IMR-90 (cell line): Measurements from ENCODE around the gene SRCIN1. TPM values are rescaled to one million over a fixed set of nuclear protein-coding genes. Genes with fewer than 3 reads are reported as not detected.

Experiments used
- ATAC-seq: fragments of 200-7000 bp; cut with Tn5 transposase; 2 replicates; pipeline ENCODE4 v1.9.1; 2020; ENCODE audit warnings: low read depth, mild to moderate bottlenecking, moderate library complexity
- BruUV-seq: library from RNA; stranded (reverse); fragments of 400-500 nt; replicated peaks from 2 replicates; lab custom pipeline; 2021; lab: Mats Ljungman, UMichigan
- CTCF ChIA-PET: fragments of 300-600 bp; formaldehyde crosslinking; extraction: SDS; loops from one replicate; lab custom pipeline; 2021; ENCODE audit warnings: antibody characterized with exemption; lab: Yijun Ruan, JAX
- POLR2A ChIA-PET: fragments of 300-600 bp; sonication (Branson Sonifier 250); formaldehyde crosslinking; loops from one replicate; lab custom pipeline; 2022; ENCODE audit warnings: antibody characterized with exemption; ENCODE audit not compliant: unreplicated experiment; lab: Charles Lee
- DNase-seq: peaks from one replicate; pipeline ENCODE4 v3.0.0; 2013
- H2AFZ ChIP-seq: replicated peaks from 2 replicates; pipeline ENCODE3; 2013; ENCODE audit warnings: low read length, mild to moderate bottlenecking; ENCODE audit not compliant: poor library complexity
- H2AK5ac ChIP-seq: 2 replicates; pipeline ENCODE4 v1.6.1; 2013; ENCODE audit warnings: low read depth, low read length, inconsistent platforms
- H2AK9ac ChIP-seq: replicated peaks from 2 replicates; pipeline ENCODE3; 2013; ENCODE audit warnings: mild to moderate bottlenecking, low read depth, low read length, moderate library complexity; ENCODE audit not compliant: poor library complexity
- H2BK120ac ChIP-seq: 2 replicates; pipeline ENCODE4 v1.6.1; 2013; ENCODE audit warnings: low read depth, low read length, inconsistent platforms
- H2BK15ac ChIP-seq: 3 replicates; pipeline ENCODE4 v1.6.1; 2013; ENCODE audit warnings: low read depth, low read length, inconsistent platforms
- H2BK20ac ChIP-seq: 2 replicates; pipeline ENCODE4 v1.6.1; 2013; ENCODE audit warnings: low read depth, mild to moderate bottlenecking, inconsistent platforms, low read length, moderate library complexity
- H2BK5ac ChIP-seq: 2 replicates; pipeline ENCODE4 v1.6.1; 2013; ENCODE audit warnings: mild to moderate bottlenecking, low read depth, low read length, inconsistent platforms; ENCODE audit not compliant: poor library complexity, severe bottlenecking
- H3K14ac ChIP-seq: replicated peaks from 2 replicates; pipeline ENCODE4 v1.6.1; 2013; ENCODE audit warnings: low read depth, low read length, inconsistent platforms
- H3K18ac ChIP-seq: 2 replicates; pipeline ENCODE4 v1.6.1; 2013; ENCODE audit warnings: low read depth, low read length, control low read depth
- H3K23ac ChIP-seq: 2 replicates; pipeline ENCODE4 v1.6.1; 2013; ENCODE audit warnings: low read depth, low read length, inconsistent platforms
- H3K27ac ChIP-seq: 2 replicates; pipeline ENCODE4 v1.5.1; 2013; ENCODE audit warnings: mild to moderate bottlenecking, control low read depth, low read length; ENCODE audit not compliant: insufficient read depth
- H3K27me3 ChIP-seq: 2 replicates; pipeline ENCODE4 v1.6.1; 2013; ENCODE audit warnings: low read length; ENCODE audit not compliant: control insufficient read depth, insufficient read depth
- H3K36me3 ChIP-seq: 2 replicates; pipeline ENCODE4 v1.6.1; 2013; ENCODE audit warnings: low read length, mixed read lengths; ENCODE audit not compliant: control insufficient read depth, insufficient read depth
- H3K4ac ChIP-seq: 2 replicates; pipeline ENCODE4 v1.6.1; 2013; ENCODE audit warnings: low read depth, low read length, inconsistent platforms
- H3K4me1 ChIP-seq: 2 replicates; pipeline ENCODE4 v1.6.1; 2013; ENCODE audit warnings: low read length, mixed read lengths; ENCODE audit not compliant: control insufficient read depth, insufficient read depth
- H3K4me2 ChIP-seq: 2 replicates; pipeline ENCODE4 v1.6.1; 2013; ENCODE audit warnings: low read depth, mild to moderate bottlenecking, control low read depth, low read length, moderate library complexity
- H3K4me3 ChIP-seq: 2 replicates; pipeline ENCODE4 v1.5.1; 2013; ENCODE audit warnings: low read depth, mild to moderate bottlenecking, control low read depth, low read length, moderate library complexity; ENCODE audit not compliant: insufficient read depth
- H3K56ac ChIP-seq: 2 replicates; pipeline ENCODE4 v1.6.1; 2013; ENCODE audit warnings: low read length, inconsistent platforms; ENCODE audit not compliant: insufficient read depth; ENCODE audit errors: extremely low read depth
- H3K79me1 ChIP-seq, 2 experiments: 2 replicates each; pipeline ENCODE4 v1.6.1; 2013; ENCODE audit warnings: low read length in 2 of 2, inconsistent platforms in 1 of 2, low read depth in 1 of 2
- H3K9ac ChIP-seq: 2 replicates; pipeline ENCODE4 v1.6.1; 2013; ENCODE audit warnings: low read depth, low read length, control low read depth
- H3K9me1 ChIP-seq: 2 replicates; pipeline ENCODE4 v1.6.1; 2013; ENCODE audit warnings: low read length, inconsistent platforms; ENCODE audit not compliant: insufficient read depth
- H3K9me3 ChIP-seq: 2 replicates; pipeline ENCODE4 v1.6.1; 2013; ENCODE audit warnings: low read length; ENCODE audit not compliant: control insufficient read depth, insufficient read depth
- H4K20me1 ChIP-seq: 2 replicates; pipeline ENCODE4 v1.6.1; 2013; ENCODE audit warnings: low read length, inconsistent platforms; ENCODE audit not compliant: insufficient read depth
- H4K5ac ChIP-seq: 2 replicates; pipeline ENCODE4 v1.6.1; 2013; ENCODE audit warnings: mild to moderate bottlenecking, low read depth, low read length, control low read depth
- H4K8ac ChIP-seq, 2 experiments: 2 replicates each; pipeline ENCODE4 v1.6.1; 2013; ENCODE audit warnings: low read depth in 2 of 2, low read length in 2 of 2, control low read depth in 1 of 2, inconsistent platforms in 1 of 2
- H4K91ac ChIP-seq: 2 replicates; pipeline ENCODE4 v1.6.1; 2013; ENCODE audit warnings: low read depth, low read length, inconsistent platforms; ENCODE audit not compliant: insufficient read depth
- BHLHE40 ChIP-seq: fragments of 150-350 bp; IDR thresholded peaks from 2 replicates; pipeline ENCODE4 v1.6.1; 2016; ENCODE audit warnings: mild to moderate bottlenecking, low read depth, low read length
- CEBPB ChIP-seq: IDR thresholded peaks from 2 replicates; pipeline ENCODE4 v1.6.1; 2012; ENCODE audit warnings: low read depth, low read length, improper control_type of control experiment
- CHD1 ChIP-seq: IDR thresholded peaks from 2 replicates; pipeline ENCODE4 v1.6.1; 2012; ENCODE audit warnings: low read depth, low read length, improper control_type of control experiment
- FOS ChIP-seq: fragments of 150-350 bp; IDR thresholded peaks from 2 replicates; pipeline ENCODE4 v1.6.1; 2016; ENCODE audit warnings: low read depth, low read length
- MAFK ChIP-seq: IDR thresholded peaks from 2 replicates; pipeline ENCODE4 v1.6.1; 2012; ENCODE audit warnings: low read depth, low read length, improper control_type of control experiment
- MAZ ChIP-seq: IDR thresholded peaks from 2 replicates; pipeline ENCODE4 v1.6.1; 2012; ENCODE audit warnings: low read depth, mild to moderate bottlenecking, low read length, improper control_type of control experiment, moderate library complexity, borderline replicate concordance
- MXI1 ChIP-seq: IDR thresholded peaks from 2 replicates; pipeline ENCODE4 v1.6.1; 2012; ENCODE audit warnings: low read depth, mild to moderate bottlenecking, low read length, moderate library complexity, borderline replicate concordance
- NFE2L2 ChIP-seq: fragments of 150-350 bp; IDR thresholded peaks from 2 replicates; pipeline ENCODE4 v1.6.1; 2016; ENCODE audit warnings: low read depth, mild to moderate bottlenecking, low read length
- POLR2A ChIP-seq: IDR thresholded peaks from 2 replicates; pipeline ENCODE4 v1.6.1; 2012; ENCODE audit warnings: mild to moderate bottlenecking, low read depth, low read length
- RAD21 ChIP-seq: IDR thresholded peaks from 2 replicates; pipeline ENCODE4 v1.6.1; 2012; ENCODE audit warnings: low read length, improper control_type of control experiment
- RCOR1 ChIP-seq: IDR thresholded peaks from 2 replicates; pipeline ENCODE4 v1.6.1; 2012; ENCODE audit warnings: mild to moderate bottlenecking, low read length, improper control_type of control experiment; ENCODE audit not compliant: insufficient replicate concordance
- RFX5 ChIP-seq: IDR thresholded peaks from 2 replicates; pipeline ENCODE4 v1.8.0; 2012; ENCODE audit warnings: low read depth, mild to moderate bottlenecking, low read length, moderate library complexity
- SMC3 ChIP-seq: fragments of 150-350 bp; IDR thresholded peaks from 2 replicates; pipeline ENCODE4 v1.6.1; 2016; ENCODE audit warnings: low read depth, mild to moderate bottlenecking, antibody characterized with exemption, low read length, moderate library complexity
- USF2 ChIP-seq: fragments of 150-350 bp; IDR thresholded peaks from 2 replicates; pipeline ENCODE4 v1.6.1; 2017; ENCODE audit warnings: mild to moderate bottlenecking, antibody characterized with exemption, low read length, low read depth
- WGBS, 2 experiments: methylation state at CpG; one replicate each; pipeline versions ENCODE4 v1.1.5 to v1.1.7; 2013; ENCODE audit warnings: missing lambda C conversion rate in 2 of 2; ENCODE audit not compliant: insufficient read length in 1 of 2; ENCODE audit errors: extremely low coverage in 2 of 2; 5-methylcytosine and 5-hydroxymethylcytosine counted together
- dilution Hi-C: fragments of 300-500 bp; cut with HindIII; formaldehyde crosslinking; loops from one replicate; pipeline ENCODE4 v1.14.3; 2018; ENCODE audit warnings: low sequenced_read_pairs; ENCODE audit not compliant: unreplicated experiment
- in situ Hi-C: fragments of 300-500 bp; cut with MboI; formaldehyde crosslinking; loops from 3 replicates; pipeline ENCODE4 v1.14.3; 2019; ENCODE audit warnings: low sequenced_read_pairs, inconsistent platforms, mixed read lengths
- intact Hi-C: fragments of 100-400 bp; cut with micrococcal nuclease; formaldehyde crosslinking; loops from 2 replicates; pipeline ENCODE4 v1.10.0; 2022
- polyA plus RNA-seq, 3 experiments: library from polyadenylated mRNA; depleted of rRNA; stranded (reverse); fragments of >200 nt; gene quantifications; 2 replicates each; pipeline ENCODE4 v1.2.3, GENCODE V29; 2012; ENCODE audit warnings: low replicate concordance in 1 of 3
- total RNA-seq: library from RNA; depleted of rRNA; stranded (reverse); fragments of >200 nt; gene quantifications from 2 replicates; pipeline ENCODE4 v1.2.3, GENCODE V29; 2012
- TF ChIP-seq, protein P1 (sequence below): conservative IDR thresholded peaks from 2 replicates; pipeline ENCODE4 v1.5.1; 2012; ENCODE audit warnings: mild to moderate bottlenecking, low read depth, low read length, improper control_type of control experiment
- TF ChIP-seq, protein P2 (sequence below): fragments of 150-350 bp; IDR thresholded peaks from 2 replicates; pipeline ENCODE4 v1.6.1; 2016; ENCODE audit warnings: low read depth, mild to moderate bottlenecking, low read length, moderate library complexity, borderline replicate concordance

Gene SRCIN1
- total and polyA plus RNA-seq, 2 of the 4 experiments (the other 2 are of a cell fraction): not detected

DNA sequence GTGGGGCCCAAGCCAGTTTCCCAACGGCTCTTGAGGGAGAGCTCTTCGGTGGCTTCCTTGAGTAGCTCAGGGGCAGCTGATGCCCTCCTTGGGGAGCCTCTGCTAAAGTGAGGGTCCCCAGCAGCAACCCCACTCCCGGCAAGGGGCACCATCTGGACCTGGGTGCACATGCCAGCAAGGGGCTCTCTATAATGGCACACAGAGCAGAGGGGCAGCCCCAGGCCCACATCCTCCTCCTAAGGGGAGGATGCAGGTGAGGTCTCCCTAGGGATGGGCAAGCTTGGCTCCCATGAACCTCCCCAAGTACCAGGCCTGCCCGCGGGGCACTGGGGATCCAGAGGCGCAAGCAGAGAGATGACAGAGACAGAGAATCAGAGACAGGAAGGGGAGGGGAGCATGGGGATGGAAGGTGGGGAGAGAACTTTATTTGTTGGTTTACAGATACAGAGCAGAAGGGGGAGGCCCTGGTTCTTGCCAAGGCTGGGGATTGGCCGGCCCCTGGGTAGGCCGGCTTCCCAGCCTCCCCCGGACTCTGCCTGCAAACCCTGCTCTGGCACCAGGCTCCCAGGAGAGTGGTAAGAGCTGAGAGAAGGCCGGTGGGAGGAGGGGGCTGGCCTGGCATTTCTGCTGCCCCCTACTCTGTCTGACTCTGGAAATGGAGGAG is 61.4 kb downstream of the SRCIN1 start:
- no peak overlapping the region for H3K4me2 ChIP-seq
- DNase-seq (no peak), ATAC-seq (no peak)
- CTCF ChIA-PET: interaction anchor here (1.3 kb wide), 1 partner anchor 14 kb away, joined by 5 read pairs; no protein-coding TSS in a partner anchor
- H2BK15ac ChIP-seq: no peak overlapping the region
- H3K9ac ChIP-seq: no peak overlapping the region
- H2BK120ac ChIP-seq: no peak overlapping the region
- no peak overlapping the region for H3K4me3 ChIP-seq
- no peak overlapping the region for H4K91ac ChIP-seq
- H3K23ac ChIP-seq: no peak overlapping the region
- no TSS peak for BruUV-seq
- intact Hi-C loops: no loop called here
- no peak overlapping the region for H2AK9ac ChIP-seq
- dilution Hi-C loops: no loop called here
- no peaks in the 10 kb centered on the region for H3K79me1 ChIP-seq
- no peak overlapping the region for H2BK20ac ChIP-seq
- H3K27ac ChIP-seq: no peak overlapping the region
- no peak overlapping the region for H3K18ac ChIP-seq
- whole genome bisulfite sequencing, 2 experiments: 32% methylated on average over 3 of the region's 10 CpGs; no CpG with 5 or more reads in 1 of the 2 experiments
- no peak overlapping the region for H2BK5ac ChIP-seq
- H3K14ac ChIP-seq: no peak overlapping the region
- no peak for TF ChIP-seq RFX5
- TF ChIP-seq CEBPB: no peak
- TF ChIP-seq, protein P1, sequence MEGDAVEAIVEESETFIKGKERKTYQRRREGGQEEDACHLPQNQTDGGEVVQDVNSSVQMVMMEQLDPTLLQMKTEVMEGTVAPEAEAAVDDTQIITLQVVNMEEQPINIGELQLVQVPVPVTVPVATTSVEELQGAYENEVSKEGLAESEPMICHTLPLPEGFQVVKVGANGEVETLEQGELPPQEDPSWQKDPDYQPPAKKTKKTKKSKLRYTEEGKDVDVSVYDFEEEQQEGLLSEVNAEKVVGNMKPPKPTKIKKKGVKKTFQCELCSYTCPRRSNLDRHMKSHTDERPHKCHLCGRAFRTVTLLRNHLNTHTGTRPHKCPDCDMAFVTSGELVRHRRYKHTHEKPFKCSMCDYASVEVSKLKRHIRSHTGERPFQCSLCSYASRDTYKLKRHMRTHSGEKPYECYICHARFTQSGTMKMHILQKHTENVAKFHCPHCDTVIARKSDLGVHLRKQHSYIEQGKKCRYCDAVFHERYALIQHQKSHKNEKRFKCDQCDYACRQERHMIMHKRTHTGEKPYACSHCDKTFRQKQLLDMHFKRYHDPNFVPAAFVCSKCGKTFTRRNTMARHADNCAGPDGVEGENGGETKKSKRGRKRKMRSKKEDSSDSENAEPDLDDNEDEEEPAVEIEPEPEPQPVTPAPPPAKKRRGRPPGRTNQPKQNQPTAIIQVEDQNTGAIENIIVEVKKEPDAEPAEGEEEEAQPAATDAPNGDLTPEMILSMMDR: no peak
- TF ChIP-seq NFE2L2: no peak
- no peak for TF ChIP-seq MXI1
- no peak for TF ChIP-seq POLR2A
- no peak for TF ChIP-seq MAZ
- TF ChIP-seq RAD21: no peak
- TF ChIP-seq FOS: no peak
- no peak for TF ChIP-seq MAFK
- no peak for TF ChIP-seq SMC3
- TF ChIP-seq CHD1: no peak
- TF ChIP-seq, protein P2, sequence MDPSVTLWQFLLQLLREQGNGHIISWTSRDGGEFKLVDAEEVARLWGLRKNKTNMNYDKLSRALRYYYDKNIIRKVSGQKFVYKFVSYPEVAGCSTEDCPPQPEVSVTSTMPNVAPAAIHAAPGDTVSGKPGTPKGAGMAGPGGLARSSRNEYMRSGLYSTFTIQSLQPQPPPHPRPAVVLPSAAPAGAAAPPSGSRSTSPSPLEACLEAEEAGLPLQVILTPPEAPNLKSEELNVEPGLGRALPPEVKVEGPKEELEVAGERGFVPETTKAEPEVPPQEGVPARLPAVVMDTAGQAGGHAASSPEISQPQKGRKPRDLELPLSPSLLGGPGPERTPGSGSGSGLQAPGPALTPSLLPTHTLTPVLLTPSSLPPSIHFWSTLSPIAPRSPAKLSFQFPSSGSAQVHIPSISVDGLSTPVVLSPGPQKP: no peak
- no peak for TF ChIP-seq RCOR1
- TF ChIP-seq USF2: no peak
- TF ChIP-seq BHLHE40: no peak
- H3K9me3 ChIP-seq: no peaks in the 10 kb centered on the region
- in situ Hi-C loops: no loop called here
- H4K5ac ChIP-seq: no peak overlapping the region
- no peak overlapping the region for H3K56ac ChIP-seq
- no peaks in the 10 kb centered on the region for H3K36me3 ChIP-seq
- POLR2A ChIA-PET: interaction anchor here (0.5 kb wide), 1 partner anchor 103 kb away, joined by 3 read pairs; no protein-coding TSS in a partner anchor
- H3K9me1 ChIP-seq: no peaks in the 10 kb centered on the region
- H4K20me1 ChIP-seq: no peaks in the 10 kb centered on the region
- H2AK5ac ChIP-seq: no peak overlapping the region
- H3K4ac ChIP-seq: no peak overlapping the region
- H3K27me3 ChIP-seq: peaks cover 58% of the 10 kb centered on the region
- H3K4me1 ChIP-seq: no peaks in the 10 kb centered on the region
- no peak overlapping the region for H2AFZ ChIP-seq
- no peak overlapping the region for H4K8ac ChIP-seq
